ENCODE data around the gene TPP1.

The TPP1 gene

DNA sequence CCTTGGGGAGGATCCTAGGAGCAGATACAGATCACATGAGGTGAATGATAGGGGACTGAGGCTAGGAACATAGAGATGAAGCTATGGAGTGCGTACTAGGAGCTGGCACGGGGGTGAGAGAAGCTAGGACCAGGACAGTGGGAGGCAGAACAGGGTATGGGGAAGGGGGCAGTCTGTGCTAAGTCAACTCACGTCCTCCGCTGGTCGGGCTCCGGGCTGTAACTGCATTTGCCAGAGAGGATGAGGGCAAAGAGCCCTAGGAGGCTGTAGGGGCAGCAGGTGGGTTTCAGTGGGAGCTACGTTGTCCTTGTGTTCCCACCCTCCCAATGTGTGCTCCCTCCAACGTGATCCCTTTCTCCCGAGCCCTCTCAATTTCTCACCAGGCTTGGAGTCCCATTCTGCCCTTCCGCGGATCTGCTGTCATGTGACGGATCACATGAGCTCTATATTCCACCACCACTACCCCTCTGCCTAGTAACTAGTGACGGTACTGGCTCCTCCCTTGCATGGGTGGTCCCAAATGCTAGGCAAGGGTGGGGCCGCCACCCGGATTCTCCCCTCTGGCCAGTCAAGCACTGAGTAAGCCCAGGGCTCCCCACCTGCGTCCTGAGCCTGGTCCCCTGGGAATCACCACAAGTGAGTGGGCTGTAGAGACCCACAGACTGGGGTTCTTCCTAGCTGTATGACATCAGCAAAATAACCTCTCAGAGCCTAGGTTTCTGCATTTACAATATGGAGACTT, at the start of gene TPP1:
TSS of gene TPP1 (minus strand) at position 419 of the 742 bp plus-strand sequence. CDS start at position 397, 22 bp downstream.
- Histone ChIP-seq H3K36me3 (ENCODE audit: control insufficient read depth, insufficient read depth, low read length) (peaks cover 15% of the 10 kb centered on the region), H3K9me3 (ENCODE audit: control insufficient read depth, low read length) (no peaks in the 10 kb centered on the region), H3K27me3 (ENCODE audit: control insufficient read depth, insufficient read depth, low read length) (no peaks in the 10 kb centered on the region), H3K4me3 (ENCODE audit: low read length) (peak within 1 kb of the TSS; percentile 100), H3K4me1 (ENCODE audit: control insufficient read depth, insufficient read depth, low read length) (peaks cover 25% of the 10 kb centered on the region), H3K9ac (ENCODE audit: low read length) (peak within 1 kb of the TSS; percentile 98)

GRCh38 chr11:6667733-6668374, 48.6 kb upstream of the TPP1 start:
- H3K9me3 ChIP-seq (ENCODE audit: control insufficient read depth, low read length): no peaks in the 10 kb centered on the region
- H3K27me3 ChIP-seq (ENCODE audit: control insufficient read depth, insufficient read depth, low read length): no peaks in the 10 kb centered on the region
- H3K9ac ChIP-seq (ENCODE audit: low read length): no peak overlapping the region
- no peak overlapping the region for H3K4me3 ChIP-seq (ENCODE audit: low read length)
- no peaks in the 10 kb centered on the region for H3K36me3 ChIP-seq (ENCODE audit: control insufficient read depth, insufficient read depth, low read length)
- H3K4me1 ChIP-seq (ENCODE audit: control insufficient read depth, insufficient read depth, low read length): no peaks in the 10 kb centered on the region

DNA sequence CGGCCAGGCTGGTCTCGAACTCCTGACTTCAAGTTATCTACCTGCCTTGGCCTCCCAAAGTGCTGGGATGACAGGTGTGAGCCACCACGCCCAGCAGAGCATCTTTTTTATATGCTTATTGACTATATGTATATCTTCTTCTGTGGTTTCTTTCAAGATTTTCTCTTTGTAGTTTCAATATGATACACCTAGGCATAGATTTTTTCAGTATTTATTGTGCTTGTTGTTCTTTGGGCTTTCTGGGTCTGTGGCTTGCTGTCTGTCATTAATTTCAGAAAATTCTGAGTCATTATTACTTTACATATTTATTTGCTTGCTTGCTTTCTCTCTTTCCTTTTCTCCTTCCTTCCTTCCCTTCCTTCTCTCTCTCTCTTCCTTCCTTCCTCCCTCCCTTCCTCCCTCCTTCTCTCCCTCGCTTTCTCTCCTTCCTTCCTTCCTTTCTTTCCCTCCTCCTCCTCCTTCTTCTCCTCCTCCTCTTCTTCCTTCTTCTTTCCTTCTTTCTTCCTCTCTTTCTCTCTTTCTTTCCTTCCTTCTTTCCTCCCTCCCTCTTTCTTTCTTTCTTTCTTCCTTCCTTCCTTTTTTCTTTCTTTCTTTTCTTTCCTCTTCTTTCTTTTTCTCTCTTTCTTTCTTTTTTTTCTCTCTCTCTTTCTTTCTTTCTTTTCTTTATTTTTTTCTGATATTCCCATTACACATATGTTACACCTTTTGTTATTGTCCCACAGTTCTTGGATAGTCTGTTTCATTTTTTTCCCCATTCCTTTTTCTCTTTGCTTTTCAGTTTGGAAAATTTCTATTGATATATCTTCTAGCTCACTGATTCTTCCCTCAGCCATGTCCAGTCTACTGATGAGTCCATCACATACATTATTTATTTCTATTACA, 47.3 kb upstream of the TPP1 start:
- Histone ChIP-seq H3K9me3 (ENCODE audit: control insufficient read depth, low read length) (no peaks in the 10 kb centered on the region), H3K4me1 (ENCODE audit: control insufficient read depth, insufficient read depth, low read length) (no peaks in the 10 kb centered on the region), H3K4me3 (ENCODE audit: low read length) (no peak overlapping the region), H3K9ac (ENCODE audit: low read length) (no peak overlapping the region), H3K36me3 (ENCODE audit: control insufficient read depth, insufficient read depth, low read length) (no peaks in the 10 kb centered on the region), H3K27me3 (ENCODE audit: control insufficient read depth, insufficient read depth, low read length) (no peaks in the 10 kb centered on the region)

GRCh38 chr11:6664551-6664950, 45.3 kb upstream of the TPP1 start:
- Histone ChIP-seq H3K9me3 (ENCODE audit: control insufficient read depth, low read length) (no peaks in the 10 kb centered on the region), H3K36me3 (ENCODE audit: control insufficient read depth, insufficient read depth, low read length) (no peaks in the 10 kb centered on the region), H3K27me3 (ENCODE audit: control insufficient read depth, insufficient read depth, low read length) (no peaks in the 10 kb centered on the region), H3K9ac (ENCODE audit: low read length) (no peak overlapping the region), H3K4me1 (ENCODE audit: control insufficient read depth, insufficient read depth, low read length) (no peaks in the 10 kb centered on the region), H3K4me3 (ENCODE audit: low read length) (no peak overlapping the region)

- Histone ChIP-seq H3K36me3 (ENCODE audit: control insufficient read depth, insufficient read depth, low read length) (no peaks in the 10 kb centered on the region), H3K9ac (ENCODE audit: low read length) (no peak overlapping the region), H3K4me1 (ENCODE audit: control insufficient read depth, insufficient read depth, low read length) (no peaks in the 10 kb centered on the region), H3K9me3 (ENCODE audit: control insufficient read depth, low read length) (no peaks in the 10 kb centered on the region), H3K27me3 (ENCODE audit: control insufficient read depth, insufficient read depth, low read length) (no peaks in the 10 kb centered on the region), H3K4me3 (ENCODE audit: low read length) (no peak overlapping the region)
Observed at GRCh38 chr11:6663794-6664469, 44.7 kb upstream of the TPP1 start.

GRCh38 chr11:6660712-6661111, 41.5 kb upstream of the TPP1 start:
- H3K9ac ChIP-seq (ENCODE audit: low read length): no peak overlapping the region
- H3K9me3 ChIP-seq (ENCODE audit: control insufficient read depth, low read length): no peaks in the 10 kb centered on the region
- peaks cover 13% of the 10 kb centered on the region for H3K27me3 ChIP-seq (ENCODE audit: control insufficient read depth, insufficient read depth, low read length)
- no peaks in the 10 kb centered on the region for H3K36me3 ChIP-seq (ENCODE audit: control insufficient read depth, insufficient read depth, low read length)
- no peaks in the 10 kb centered on the region for H3K4me1 ChIP-seq (ENCODE audit: control insufficient read depth, insufficient read depth, low read length)
- no peak overlapping the region for H3K4me3 ChIP-seq (ENCODE audit: low read length)

DNA sequence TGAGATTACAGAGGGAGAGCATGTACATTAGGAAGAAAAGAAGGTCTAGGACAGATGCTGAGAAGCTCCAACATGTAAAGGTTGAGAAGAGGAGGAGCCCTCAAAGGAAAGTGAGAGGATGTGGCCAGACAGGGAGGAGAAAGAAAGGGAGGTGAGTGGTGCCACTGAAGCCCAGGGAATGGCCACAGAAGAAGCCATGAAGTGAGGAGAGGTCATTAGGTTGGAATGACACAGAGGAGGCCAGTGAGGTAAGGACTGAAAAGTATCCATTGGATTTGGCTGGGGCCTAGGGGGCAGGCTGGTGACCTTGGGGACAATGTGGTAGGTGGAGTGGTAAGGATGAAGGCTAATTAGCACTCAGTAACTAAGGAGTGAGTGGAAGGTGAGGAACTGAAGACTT, 39.4 kb upstream of the TPP1 start:
- no peaks in the 10 kb centered on the region for H3K9me3 ChIP-seq (ENCODE audit: control insufficient read depth, low read length)
- H3K36me3 ChIP-seq (ENCODE audit: control insufficient read depth, insufficient read depth, low read length): no peaks in the 10 kb centered on the region
- no peak overlapping the region for H3K9ac ChIP-seq (ENCODE audit: low read length)
- peaks cover 26% of the 10 kb centered on the region for H3K27me3 ChIP-seq (ENCODE audit: control insufficient read depth, insufficient read depth, low read length)
- peaks cover 4% of the 10 kb centered on the region for H3K4me1 ChIP-seq (ENCODE audit: control insufficient read depth, insufficient read depth, low read length)
- no peak overlapping the region for H3K4me3 ChIP-seq (ENCODE audit: low read length)

DNA sequence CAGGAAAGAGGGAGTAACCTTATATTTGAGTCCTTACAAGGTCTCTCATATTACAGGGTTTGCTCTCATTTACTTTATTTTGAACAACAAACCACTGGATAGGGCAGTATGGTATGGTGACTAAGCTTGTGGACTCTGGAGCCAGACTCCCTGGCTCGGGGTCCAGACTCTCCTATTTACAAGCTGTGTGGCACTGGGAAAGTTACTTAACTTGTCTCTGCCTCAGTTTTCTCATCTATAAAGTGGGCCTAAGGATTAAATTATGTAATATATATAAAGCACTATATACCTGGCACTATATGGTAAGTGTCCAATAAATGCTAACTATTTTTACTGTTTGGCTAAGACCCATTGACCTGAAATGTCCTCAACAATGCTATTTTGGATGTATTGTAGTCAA, 38.1 kb upstream of the TPP1 start:
- H3K4me1 ChIP-seq (ENCODE audit: control insufficient read depth, insufficient read depth, low read length): peaks cover 4% of the 10 kb centered on the region
- H3K27me3 ChIP-seq (ENCODE audit: control insufficient read depth, insufficient read depth, low read length): peaks cover 26% of the 10 kb centered on the region
- H3K4me3 ChIP-seq (ENCODE audit: low read length): no peak overlapping the region
- H3K9me3 ChIP-seq (ENCODE audit: control insufficient read depth, low read length): no peaks in the 10 kb centered on the region
- H3K9ac ChIP-seq (ENCODE audit: low read length): no peak overlapping the region
- H3K36me3 ChIP-seq (ENCODE audit: control insufficient read depth, insufficient read depth, low read length): no peaks in the 10 kb centered on the region

GRCh38 chr11:6656936-6657335, 37.7 kb upstream of the TPP1 start:
- H3K9ac ChIP-seq (ENCODE audit: low read length): no peak overlapping the region
- no peaks in the 10 kb centered on the region for H3K36me3 ChIP-seq (ENCODE audit: control insufficient read depth, insufficient read depth, low read length)
- no peaks in the 10 kb centered on the region for H3K9me3 ChIP-seq (ENCODE audit: control insufficient read depth, low read length)
- H3K4me1 ChIP-seq (ENCODE audit: control insufficient read depth, insufficient read depth, low read length): peaks cover 4% of the 10 kb centered on the region
- peaks cover 26% of the 10 kb centered on the region for H3K27me3 ChIP-seq (ENCODE audit: control insufficient read depth, insufficient read depth, low read length)
- H3K4me3 ChIP-seq (ENCODE audit: low read length): no peak overlapping the region

DNA sequence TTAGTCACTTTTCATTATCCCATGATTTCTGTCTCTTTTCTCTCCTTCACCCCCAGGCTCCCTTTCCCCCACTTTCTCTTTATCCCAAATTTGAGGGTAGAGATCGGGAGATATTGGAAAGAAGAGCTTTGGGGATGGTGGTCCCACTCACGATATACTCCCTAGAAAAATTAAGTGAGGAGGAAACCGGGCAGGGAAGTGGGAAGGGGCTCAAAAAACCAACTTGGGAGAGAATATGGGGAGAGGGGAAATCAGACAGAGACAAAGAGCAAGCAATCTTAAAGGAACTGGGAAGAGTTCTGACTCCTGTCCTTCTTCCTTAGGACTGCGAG, 37.3 kb upstream of the TPP1 start:
- Histone ChIP-seq H3K4me3 (ENCODE audit: low read length) (no peak overlapping the region), H3K36me3 (ENCODE audit: control insufficient read depth, insufficient read depth, low read length) (no peaks in the 10 kb centered on the region), H3K9ac (ENCODE audit: low read length) (no peak overlapping the region), H3K9me3 (ENCODE audit: control insufficient read depth, low read length) (no peaks in the 10 kb centered on the region), H3K27me3 (ENCODE audit: control insufficient read depth, insufficient read depth, low read length) (peaks cover 28% of the 10 kb centered on the region), H3K4me1 (ENCODE audit: control insufficient read depth, insufficient read depth, low read length) (peaks cover 4% of the 10 kb centered on the region)

- Histone ChIP-seq H3K4me3 (ENCODE audit: low read length) (peak within 1 kb of the TSS; percentile 22), H3K4me1 (ENCODE audit: control insufficient read depth, insufficient read depth, low read length) (peaks cover 4% of the 10 kb centered on the region), H3K27me3 (ENCODE audit: control insufficient read depth, insufficient read depth, low read length) (peaks cover 30% of the 10 kb centered on the region), H3K9me3 (ENCODE audit: control insufficient read depth, low read length) (no peaks in the 10 kb centered on the region), H3K36me3 (ENCODE audit: control insufficient read depth, insufficient read depth, low read length) (no peaks in the 10 kb centered on the region), H3K9ac (ENCODE audit: low read length) (peak within 1 kb of the TSS; percentile 54)
Observed at GRCh38 chr11:6655790-6656583, 36.8 kb upstream of the TPP1 start, which contains the start of gene DCHS1. DCHS1 (minus strand) TSS chr11:6655809; CDS start chr11:6641613, 14,196 bp downstream.
